OCI-LY3 (cell line): Measurements from ENCODE around the gene HCN2.

Experiments used
- H2AFZ ChIP-seq: fragments of 200-600, 300-600 bp; shearing (Covaris generic); 2 replicates; pipeline ENCODE4 v1.6.0; 2014; ENCODE audit warnings: antibody characterized with exemption, low read depth, low read length
- H3K27ac ChIP-seq: fragments of 200-600, 300-600 bp; sonication (generic); 2 replicates; pipeline ENCODE4 v1.5.1; 2014; ENCODE audit warnings: mild to moderate bottlenecking, low read length, moderate library complexity, mixed read lengths
- H3K27me3 ChIP-seq: fragments of 200-600, 300-600 bp; sonication (generic); 2 replicates; pipeline ENCODE4 v1.6.1; 2014; ENCODE audit warnings: low read depth, low read length, mixed read lengths
- H3K36me3 ChIP-seq: fragments of 200-600, 300-600 bp; sonication (generic); replicated peaks from 2 replicates; pipeline ENCODE3; 2014; ENCODE audit warnings: low read depth, low read length, mixed read lengths
- H3K4me1 ChIP-seq: fragments of 300-600, 200-600 bp; sonication (generic); 2 replicates; pipeline ENCODE4 v1.6.1; 2014; ENCODE audit warnings: low read length, mixed read lengths
- H3K4me2 ChIP-seq: fragments of 200-600, 300-600 bp; sonication (generic); 2 replicates; pipeline ENCODE4 v1.6.1; 2014; ENCODE audit warnings: low read length, mixed read lengths
- H3K4me3 ChIP-seq: fragments of 300-600, 200-600 bp; sonication (generic); 2 replicates; pipeline ENCODE4 v1.5.1; 2014; ENCODE audit warnings: antibody characterized with exemption, mild to moderate bottlenecking, low read length, moderate library complexity
- H3K79me2 ChIP-seq: fragments of 300-600, 200-600 bp; shearing (Covaris generic); 2 replicates; pipeline ENCODE4 v1.6.1; 2014; ENCODE audit warnings: mild to moderate bottlenecking, low read length, mixed read lengths
- H3K9ac ChIP-seq: fragments of 300-600, 200-600 bp; shearing (Covaris generic); 2 replicates; pipeline ENCODE4 v1.6.0; 2014; ENCODE audit warnings: mild to moderate bottlenecking, low read length, moderate library complexity
- H3K9me3 ChIP-seq: fragments of 200-600, 300-600 bp; shearing (Covaris generic); 2 replicates; pipeline ENCODE4 v1.6.1; 2014; ENCODE audit warnings: low read length, mixed read lengths; ENCODE audit not compliant: insufficient read depth
- H4K20me1 ChIP-seq: fragments of 200-600, 300-600 bp; sonication (generic); 2 replicates; pipeline ENCODE4 v1.6.1; 2016; ENCODE audit warnings: low read length, mixed read lengths; ENCODE audit not compliant: insufficient read depth
- CTCF ChIP-seq: fragments of 200-600, 300-600 bp; sonication (generic); IDR thresholded peaks from 2 replicates; pipeline ENCODE4 v1.5.1; 2014; ENCODE audit warnings: antibody characterized with exemption, low read length, low read depth
- EZH2phosphoT487 ChIP-seq: fragments of 200-600 bp; shearing (Covaris generic); IDR thresholded peaks from 2 replicates; pipeline ENCODE4 v1.6.1; 2018; ENCODE audit warnings: antibody characterized with exemption, mixed run types, low read depth

HCN2 gene

GRCh38 chr19:645912-646778, 56.5 kb downstream of the HCN2 start:
- Histone ChIP-seq H3K9ac (no peak overlapping the region), H3K4me1 (no peaks in the 10 kb centered on the region), H2AFZ (no peak overlapping the region), H3K9me3 (no peaks in the 10 kb centered on the region), H4K20me1 (peaks cover 6% of the 10 kb centered on the region; the same call in 1 of the 2 replicates), H3K4me3 (no peak overlapping the region), H3K27me3 (no peaks in the 10 kb centered on the region), H3K27ac (no peak overlapping the region), H3K4me2 (no peak overlapping the region), H3K36me3 (peaks cover 38% of the 10 kb centered on the region), H3K79me2 (peaks cover 4% of the 10 kb centered on the region; the same call in 1 of the 2 replicates)
- TF ChIP-seq CTCF = no peak
- TF ChIP-seq EZH2phosphoT487 = no peak

GRCh38 chr19:646779-647565, 57.3 kb downstream of the HCN2 start:
- Histone ChIP-seq H3K27me3 (no peaks in the 10 kb centered on the region), H3K9me3 (no peaks in the 10 kb centered on the region), H3K79me2 (peaks cover 13% of the 10 kb centered on the region), H3K36me3 (peaks cover 46% of the 10 kb centered on the region), H3K9ac (no peak overlapping the region), H3K4me2 (no peak overlapping the region), H3K27ac (no peak overlapping the region), H2AFZ (no peak overlapping the region), H3K4me3 (no peak overlapping the region), H3K4me1 (no peaks in the 10 kb centered on the region), H4K20me1 (peaks cover 14% of the 10 kb centered on the region)
- no peak for TF ChIP-seq CTCF
- no peak for TF ChIP-seq EZH2phosphoT487

- Histone ChIP-seq H3K9me3 (no peaks in the 10 kb centered on the region), H2AFZ (no peak overlapping the region), H3K27me3 (no peaks in the 10 kb centered on the region), H3K4me2 (no peak overlapping the region), H3K27ac (no peak overlapping the region), H4K20me1 (peaks cover 21% of the 10 kb centered on the region), H3K9ac (no peak overlapping the region), H3K4me3 (no peak overlapping the region), H3K4me1 (no peaks in the 10 kb centered on the region), H3K36me3 (peaks cover 53% of the 10 kb centered on the region), H3K79me2 (peaks cover 20% of the 10 kb centered on the region)
- TF ChIP-seq CTCF = no peak
- no peak for TF ChIP-seq EZH2phosphoT487
These were observed 58.0 kb downstream of the HCN2 start for GRCh38 chr19:647566-648284.
